GM12864 (cell line): ENCODE measurements around the gene ELF2.
"Not testable (repeated sequence)": the region's sequence is repeated elsewhere in the genome, so short reads cannot be mapped to it uniquely, and the experiment has no call there.

Source experiments
- DNase-seq: peaks from one replicate; pipeline ENCODE4 v3.0.0-alpha.2; 2011; ENCODE audit warnings: low read depth
- H3K4me3 ChIP-seq: 2 replicates; pipeline ENCODE4 v1.5.1; 2011; ENCODE audit warnings: mild to moderate bottlenecking, low read depth, low read length, control low read depth
- TF ChIP-seq, protein P1 (sequence below): IDR thresholded peaks from 2 replicates; pipeline ENCODE4 v1.5.1; 2011; ENCODE audit warnings: low read depth, mild to moderate bottlenecking, moderate library complexity, low read length, control low read depth, inconsistent platforms; ENCODE audit errors: missing control alignments

ELF2 gene

GRCh38 chr4:139025841-139026240 is 151.2 kb downstream of the ELF2 start:
- TF ChIP-seq, protein P1, sequence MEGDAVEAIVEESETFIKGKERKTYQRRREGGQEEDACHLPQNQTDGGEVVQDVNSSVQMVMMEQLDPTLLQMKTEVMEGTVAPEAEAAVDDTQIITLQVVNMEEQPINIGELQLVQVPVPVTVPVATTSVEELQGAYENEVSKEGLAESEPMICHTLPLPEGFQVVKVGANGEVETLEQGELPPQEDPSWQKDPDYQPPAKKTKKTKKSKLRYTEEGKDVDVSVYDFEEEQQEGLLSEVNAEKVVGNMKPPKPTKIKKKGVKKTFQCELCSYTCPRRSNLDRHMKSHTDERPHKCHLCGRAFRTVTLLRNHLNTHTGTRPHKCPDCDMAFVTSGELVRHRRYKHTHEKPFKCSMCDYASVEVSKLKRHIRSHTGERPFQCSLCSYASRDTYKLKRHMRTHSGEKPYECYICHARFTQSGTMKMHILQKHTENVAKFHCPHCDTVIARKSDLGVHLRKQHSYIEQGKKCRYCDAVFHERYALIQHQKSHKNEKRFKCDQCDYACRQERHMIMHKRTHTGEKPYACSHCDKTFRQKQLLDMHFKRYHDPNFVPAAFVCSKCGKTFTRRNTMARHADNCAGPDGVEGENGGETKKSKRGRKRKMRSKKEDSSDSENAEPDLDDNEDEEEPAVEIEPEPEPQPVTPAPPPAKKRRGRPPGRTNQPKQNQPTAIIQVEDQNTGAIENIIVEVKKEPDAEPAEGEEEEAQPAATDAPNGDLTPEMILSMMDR = no peak
- H3K4me3 ChIP-seq = no peak overlapping the region
- DNase-seq = no peak

- H3K4me3 ChIP-seq = no peak overlapping the region
- DNase-seq = no peak
Measured at GRCh38 chr4:139024686-139025085, 152.3 kb downstream of the ELF2 start.

DNA sequence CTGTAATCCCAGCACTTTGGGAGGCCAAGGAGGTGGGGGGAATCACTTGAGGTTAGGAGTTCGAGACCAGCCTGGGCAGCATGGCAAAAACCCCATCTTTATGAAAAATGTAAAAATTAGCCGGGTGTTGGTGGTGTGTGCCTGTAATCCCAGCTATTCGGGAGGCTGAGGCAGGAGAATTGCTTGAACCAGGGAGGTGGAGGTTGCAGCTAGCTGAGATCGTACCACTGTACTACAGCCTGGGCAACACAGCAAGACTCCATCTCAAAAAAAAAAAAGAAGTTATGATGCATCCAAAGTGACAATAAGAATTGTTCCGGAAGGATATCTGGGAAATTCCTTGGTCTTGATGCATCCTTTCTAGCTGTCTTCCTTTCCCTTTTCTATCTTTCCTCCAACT is 154.2 kb downstream of the ELF2 start:
- TF ChIP-seq, protein P1 = no peak
- no peak for DNase-seq
- no peak overlapping the region for H3K4me3 ChIP-seq

More at GRCh38 chr4:139024686-139025085, 152.3 kb downstream of the ELF2 start:
- TF ChIP-seq, protein P1 = no peak

DNA sequence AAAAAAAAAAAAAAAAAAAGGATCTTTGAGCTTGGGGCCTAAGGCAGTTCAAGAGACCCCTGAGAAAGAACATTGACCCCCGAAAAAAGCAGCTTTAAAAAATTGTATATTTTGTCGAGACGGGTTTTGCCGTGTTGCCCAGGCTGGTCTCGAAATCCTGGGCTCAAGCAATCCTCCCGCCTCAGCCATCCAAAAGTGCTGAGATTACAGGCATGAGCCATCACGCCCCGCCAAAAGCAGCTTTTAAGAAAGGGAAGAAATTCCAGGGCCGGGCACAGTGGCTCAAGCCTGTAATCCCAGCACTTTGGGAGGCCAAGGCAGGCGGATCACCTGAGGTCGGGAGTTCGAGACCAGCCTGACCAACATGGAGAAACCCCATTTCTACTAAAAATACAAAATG is 155.9 kb downstream of the ELF2 start:
- DNase-seq, H3K4me3 ChIP-seq: not testable (repeated sequence)

DNA sequence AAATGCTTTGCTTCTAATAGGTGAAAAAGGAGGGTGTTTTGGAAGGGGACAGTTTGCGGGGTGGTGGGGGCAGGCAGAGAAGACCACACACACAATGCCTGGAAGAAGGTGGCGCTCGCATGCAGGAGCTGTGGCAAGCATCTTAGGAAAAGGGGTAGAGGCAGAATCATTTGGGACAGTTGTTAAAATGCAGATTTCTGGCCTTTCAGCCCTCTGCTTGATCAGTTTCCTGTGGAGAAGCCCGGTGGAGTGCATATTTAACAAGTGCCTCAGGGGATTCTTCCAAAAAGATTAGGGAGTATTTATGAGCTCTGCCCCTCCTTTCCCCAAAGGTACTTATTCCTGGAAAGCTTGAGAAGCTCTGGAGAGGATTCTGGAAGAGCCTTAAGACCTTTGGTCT is 156.6 kb downstream of the ELF2 start:
- no peak for DNase-seq
- no peak overlapping the region for H3K4me3 ChIP-seq
- TF ChIP-seq, protein P1 = no peak

- TF ChIP-seq, protein P1 = no peak
- no peak for DNase-seq
- no peak overlapping the region for H3K4me3 ChIP-seq
Measured at GRCh38 chr4:139018971-139019758, 157.9 kb downstream of the ELF2 start.

DNA sequence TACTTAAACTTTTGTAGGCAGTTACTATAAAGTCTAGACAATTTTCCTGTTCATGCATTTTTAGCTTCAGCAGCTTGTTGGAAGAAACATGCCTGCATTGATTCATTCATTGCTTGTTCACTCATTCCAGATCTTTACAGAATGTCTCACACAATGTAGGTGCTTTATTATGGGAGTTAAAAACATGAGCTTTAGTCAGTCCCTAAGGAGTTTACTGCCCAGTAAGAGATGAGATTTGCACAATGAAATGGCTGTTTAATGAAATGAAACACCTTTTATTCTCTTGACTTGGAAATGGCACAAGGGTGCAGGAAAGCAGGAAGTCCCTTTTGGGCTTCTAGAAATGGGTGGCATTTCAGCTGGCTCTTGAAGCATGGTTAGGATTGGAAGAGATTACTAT is 158.5 kb downstream of the ELF2 start:
- TF ChIP-seq, protein P1 = no peak
- no peak overlapping the region for H3K4me3 ChIP-seq
- no peak for DNase-seq
